Hepatocyte (in vitro differentiated cells): ENCODE measurements around the gene PROZ.

Experiments
- EZH2 ChIP-seq: fragments of 200-600 bp; sonication (generic); IDR thresholded peaks from 2 replicates; pipeline ENCODE4 v1.6.1; 2016; ENCODE audit warnings: antibody characterized with exemption, mild to moderate bottlenecking, borderline replicate concordance
- EZH2phosphoT487 ChIP-seq: fragments of 200-600 bp; sonication (generic); IDR thresholded peaks from one replicate; pipeline ENCODE4 v1.6.1; 2018; ENCODE audit warnings: antibody characterized with exemption, mild to moderate bottlenecking, low read depth, moderate library complexity; ENCODE audit not compliant: unreplicated experiment, severe bottlenecking
- TF ChIP-seq, protein P1 (sequence below): fragments of 200-600 bp; sonication (generic); IDR thresholded peaks from 2 replicates; pipeline ENCODE4 v1.5.1; 2016; ENCODE audit warnings: antibody characterized with exemption, mild to moderate bottlenecking; ENCODE audit not compliant: poor library complexity

DNA sequence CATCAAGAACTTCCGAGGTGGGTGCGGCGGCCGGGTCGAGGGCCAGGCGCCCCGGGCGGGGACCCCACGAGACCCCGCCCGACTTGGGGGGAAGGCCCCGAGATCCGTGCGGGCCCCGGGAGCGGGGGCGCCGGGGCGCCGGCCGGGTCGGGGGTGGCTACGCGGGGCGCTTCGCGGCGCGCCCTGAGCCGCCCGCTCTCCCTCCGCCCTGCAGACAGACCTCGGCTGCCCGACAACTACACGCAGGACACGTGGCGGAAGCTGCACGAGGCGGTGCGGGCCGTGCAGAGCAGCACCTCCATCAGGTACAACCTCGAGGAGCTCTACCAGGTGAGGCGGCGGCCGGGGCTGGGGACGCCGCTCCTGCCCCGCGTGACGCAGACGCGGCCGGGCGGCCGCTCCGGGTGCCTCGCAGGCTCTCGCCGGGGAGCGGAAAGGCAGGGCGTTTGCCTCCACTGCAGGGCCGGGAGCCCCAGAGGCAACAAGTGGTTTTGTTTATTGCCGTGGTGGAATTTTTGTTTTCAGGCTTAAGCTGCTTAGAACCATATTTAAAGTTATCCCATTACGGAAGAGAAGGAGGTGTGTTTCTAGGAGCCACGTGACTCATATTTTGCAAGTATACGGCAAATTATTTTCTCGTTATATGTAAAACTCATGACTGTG lies 51.4 kb downstream of the PROZ start:
- TF ChIP-seq, protein P1, sequence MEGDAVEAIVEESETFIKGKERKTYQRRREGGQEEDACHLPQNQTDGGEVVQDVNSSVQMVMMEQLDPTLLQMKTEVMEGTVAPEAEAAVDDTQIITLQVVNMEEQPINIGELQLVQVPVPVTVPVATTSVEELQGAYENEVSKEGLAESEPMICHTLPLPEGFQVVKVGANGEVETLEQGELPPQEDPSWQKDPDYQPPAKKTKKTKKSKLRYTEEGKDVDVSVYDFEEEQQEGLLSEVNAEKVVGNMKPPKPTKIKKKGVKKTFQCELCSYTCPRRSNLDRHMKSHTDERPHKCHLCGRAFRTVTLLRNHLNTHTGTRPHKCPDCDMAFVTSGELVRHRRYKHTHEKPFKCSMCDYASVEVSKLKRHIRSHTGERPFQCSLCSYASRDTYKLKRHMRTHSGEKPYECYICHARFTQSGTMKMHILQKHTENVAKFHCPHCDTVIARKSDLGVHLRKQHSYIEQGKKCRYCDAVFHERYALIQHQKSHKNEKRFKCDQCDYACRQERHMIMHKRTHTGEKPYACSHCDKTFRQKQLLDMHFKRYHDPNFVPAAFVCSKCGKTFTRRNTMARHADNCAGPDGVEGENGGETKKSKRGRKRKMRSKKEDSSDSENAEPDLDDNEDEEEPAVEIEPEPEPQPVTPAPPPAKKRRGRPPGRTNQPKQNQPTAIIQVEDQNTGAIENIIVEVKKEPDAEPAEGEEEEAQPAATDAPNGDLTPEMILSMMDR = no peak
- TF ChIP-seq EZH2 (no peak), EZH2phosphoT487 (no peak)
